ENCODE data around the gene MYLK.

MYLK gene

DNA sequence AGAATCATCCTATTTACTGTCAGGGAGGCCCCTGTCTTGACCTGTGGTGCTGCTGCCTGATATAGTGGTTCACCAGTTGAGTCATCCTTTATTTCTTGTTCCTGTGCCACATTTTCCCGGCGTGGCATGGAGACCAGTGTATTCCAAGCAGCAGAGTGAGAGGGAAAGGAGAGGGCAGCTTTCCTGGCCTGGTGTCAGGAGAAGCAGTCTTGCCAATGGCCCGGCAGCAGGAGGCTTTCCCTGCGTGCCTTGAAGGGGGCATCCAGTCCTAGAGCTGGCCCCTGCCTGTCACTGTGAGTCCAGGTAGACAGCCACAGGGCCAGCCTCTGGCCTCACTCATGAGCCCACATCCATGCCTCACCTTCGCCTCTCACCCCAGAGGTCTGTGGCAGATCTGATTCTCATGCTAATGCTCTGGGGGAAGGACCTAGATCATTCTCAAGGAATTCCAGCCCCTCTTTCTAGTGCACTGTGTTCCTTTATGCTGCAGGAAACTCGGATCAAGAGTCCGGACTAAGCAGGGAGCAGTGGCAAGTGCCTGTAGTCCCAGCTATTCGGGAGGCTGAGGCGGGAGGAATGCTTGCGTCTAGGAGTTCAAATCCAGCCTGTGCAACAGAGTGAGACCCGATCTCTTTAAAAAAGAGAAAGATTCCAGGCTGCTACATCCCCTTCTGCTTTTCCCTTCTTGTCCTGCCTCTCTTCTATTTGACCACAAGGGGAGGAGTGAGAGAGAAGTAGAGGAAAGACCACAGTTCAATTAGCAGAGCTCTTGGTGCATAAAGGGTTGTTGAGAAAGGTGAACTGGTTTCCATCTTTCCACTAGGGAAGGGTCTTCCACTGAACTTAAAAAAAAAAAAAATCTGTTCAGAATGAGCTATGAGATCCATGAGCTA, 232.4 kb downstream of the MYLK start:
- TF ChIP-seq, protein P1, sequence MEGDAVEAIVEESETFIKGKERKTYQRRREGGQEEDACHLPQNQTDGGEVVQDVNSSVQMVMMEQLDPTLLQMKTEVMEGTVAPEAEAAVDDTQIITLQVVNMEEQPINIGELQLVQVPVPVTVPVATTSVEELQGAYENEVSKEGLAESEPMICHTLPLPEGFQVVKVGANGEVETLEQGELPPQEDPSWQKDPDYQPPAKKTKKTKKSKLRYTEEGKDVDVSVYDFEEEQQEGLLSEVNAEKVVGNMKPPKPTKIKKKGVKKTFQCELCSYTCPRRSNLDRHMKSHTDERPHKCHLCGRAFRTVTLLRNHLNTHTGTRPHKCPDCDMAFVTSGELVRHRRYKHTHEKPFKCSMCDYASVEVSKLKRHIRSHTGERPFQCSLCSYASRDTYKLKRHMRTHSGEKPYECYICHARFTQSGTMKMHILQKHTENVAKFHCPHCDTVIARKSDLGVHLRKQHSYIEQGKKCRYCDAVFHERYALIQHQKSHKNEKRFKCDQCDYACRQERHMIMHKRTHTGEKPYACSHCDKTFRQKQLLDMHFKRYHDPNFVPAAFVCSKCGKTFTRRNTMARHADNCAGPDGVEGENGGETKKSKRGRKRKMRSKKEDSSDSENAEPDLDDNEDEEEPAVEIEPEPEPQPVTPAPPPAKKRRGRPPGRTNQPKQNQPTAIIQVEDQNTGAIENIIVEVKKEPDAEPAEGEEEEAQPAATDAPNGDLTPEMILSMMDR (conservative IDR thresholded peaks at IDR 0.05; ENCODE audit: low read length) = peak; percentile 44
- no peak overlapping the region for H3K4me3 ChIP-seq (ENCODE audit: low read length)
- DNase-seq (ENCODE audit: low read depth) = no peak

DNA sequence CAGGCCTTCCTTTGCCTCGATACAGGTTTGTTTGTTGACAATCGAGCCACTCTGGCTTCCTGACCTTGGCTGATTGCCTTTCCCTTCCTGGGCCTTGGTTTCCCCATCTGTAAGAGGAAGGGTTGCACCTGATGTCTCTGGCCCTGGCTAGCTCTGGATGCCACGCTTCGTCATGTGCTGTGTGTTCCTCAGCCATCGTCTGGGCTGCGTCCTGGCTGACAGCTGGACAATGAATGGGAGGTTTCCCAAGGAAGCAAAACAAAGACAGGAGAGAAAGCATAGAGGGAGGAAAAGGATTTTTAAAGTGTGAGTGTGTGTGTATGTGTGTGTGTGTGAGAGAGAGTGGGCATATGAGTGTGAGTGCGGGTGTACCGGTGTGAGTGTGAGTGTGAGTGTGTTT, 234.0 kb downstream of the MYLK start:
- TF ChIP-seq, protein P1 (conservative IDR thresholded peaks at IDR 0.05; ENCODE audit: low read length) = no peak
- DNase-seq (ENCODE audit: low read depth) = no peak
- no peak overlapping the region for H3K4me3 ChIP-seq (ENCODE audit: low read length)

DNA sequence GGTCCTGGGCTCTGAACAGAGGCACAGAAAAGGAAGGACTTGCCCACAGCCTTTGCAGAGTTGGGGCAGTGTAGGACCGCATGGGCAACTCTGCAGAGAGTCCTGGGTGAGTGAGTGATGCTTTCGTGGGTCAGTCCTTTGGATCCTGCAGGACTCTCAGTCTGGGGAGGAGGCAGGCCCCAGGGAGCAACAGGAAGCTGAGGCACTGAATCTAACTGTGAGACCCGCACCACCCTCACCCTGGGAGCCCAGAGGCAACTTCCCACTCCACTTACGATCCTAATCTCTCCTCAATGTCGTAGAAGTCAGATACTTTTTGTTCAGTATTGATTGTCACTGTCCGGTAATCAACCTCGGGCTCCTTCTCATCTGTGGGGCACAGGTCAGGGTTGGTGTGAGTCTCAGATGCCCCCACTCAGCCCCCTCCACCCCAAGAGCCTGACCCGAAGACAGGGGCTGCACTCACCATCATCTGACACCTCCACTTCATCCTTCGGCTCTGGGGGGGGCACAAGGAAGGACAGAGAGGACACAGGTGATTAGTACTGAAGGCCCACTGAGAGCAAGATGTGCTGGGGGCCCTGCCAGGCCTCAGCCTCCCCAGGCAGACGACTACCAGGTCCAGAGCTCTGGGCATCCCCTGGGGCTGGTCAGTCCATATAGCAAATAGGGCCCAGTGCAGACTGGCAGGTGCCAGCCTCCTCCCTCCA, 235.3 kb downstream of the MYLK start:
- TF ChIP-seq, protein P1 (conservative IDR thresholded peaks at IDR 0.05; ENCODE audit: low read length) = no peak
- DNase-seq (ENCODE audit: low read depth) = no peak

DNA sequence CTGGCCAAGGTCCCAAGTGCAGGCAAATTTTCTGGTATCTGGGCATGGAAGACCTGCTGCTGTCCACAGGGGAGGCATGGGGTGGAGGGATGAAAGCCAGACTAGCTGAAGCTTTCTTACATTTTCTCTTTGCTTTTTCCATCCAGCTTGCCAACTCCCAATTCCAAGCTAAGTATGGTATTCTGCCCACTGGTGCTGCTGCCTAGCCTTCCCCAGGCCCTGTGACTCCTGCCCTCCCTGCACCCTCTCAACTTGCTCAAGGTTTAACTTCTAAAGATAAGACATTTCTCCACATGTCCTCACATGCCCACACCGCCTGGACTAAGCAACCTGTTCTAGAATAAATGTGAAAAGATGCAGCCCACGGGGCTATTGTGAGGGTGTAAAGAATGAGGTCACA, 239.8 kb downstream of the MYLK start:
- TF ChIP-seq, protein P1 (conservative IDR thresholded peaks at IDR 0.05; ENCODE audit: low read length) = no peak
- no peak for DNase-seq (ENCODE audit: low read depth)
- no peak overlapping the region for H3K4me3 ChIP-seq (ENCODE audit: low read length)

More for the DNA sequence above, 235.3 kb downstream of the MYLK start:
- H3K4me3 ChIP-seq (ENCODE audit: low read length) = no peak overlapping the region

DNA sequence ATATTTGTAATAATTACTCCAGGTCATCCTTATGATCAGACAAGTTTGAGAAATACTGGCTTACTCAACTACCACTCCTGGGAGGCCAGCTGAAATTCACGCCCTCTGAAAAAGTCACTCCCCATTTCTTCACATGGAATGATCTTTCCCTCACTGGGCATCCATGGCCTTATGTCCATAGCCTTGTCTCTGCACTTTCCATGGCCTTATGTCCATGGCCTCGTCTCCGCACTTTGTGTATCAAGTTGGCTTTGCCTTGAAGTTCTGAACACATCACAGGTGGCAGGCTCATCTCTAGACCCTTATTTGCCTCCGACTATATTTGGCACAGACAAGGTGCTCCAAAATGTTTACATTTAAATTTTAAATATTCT, 241.2 kb downstream of the MYLK start:
- no peak for DNase-seq (ENCODE audit: low read depth)
- TF ChIP-seq, protein P1 (conservative IDR thresholded peaks at IDR 0.05; ENCODE audit: low read length) = no peak

DNA sequence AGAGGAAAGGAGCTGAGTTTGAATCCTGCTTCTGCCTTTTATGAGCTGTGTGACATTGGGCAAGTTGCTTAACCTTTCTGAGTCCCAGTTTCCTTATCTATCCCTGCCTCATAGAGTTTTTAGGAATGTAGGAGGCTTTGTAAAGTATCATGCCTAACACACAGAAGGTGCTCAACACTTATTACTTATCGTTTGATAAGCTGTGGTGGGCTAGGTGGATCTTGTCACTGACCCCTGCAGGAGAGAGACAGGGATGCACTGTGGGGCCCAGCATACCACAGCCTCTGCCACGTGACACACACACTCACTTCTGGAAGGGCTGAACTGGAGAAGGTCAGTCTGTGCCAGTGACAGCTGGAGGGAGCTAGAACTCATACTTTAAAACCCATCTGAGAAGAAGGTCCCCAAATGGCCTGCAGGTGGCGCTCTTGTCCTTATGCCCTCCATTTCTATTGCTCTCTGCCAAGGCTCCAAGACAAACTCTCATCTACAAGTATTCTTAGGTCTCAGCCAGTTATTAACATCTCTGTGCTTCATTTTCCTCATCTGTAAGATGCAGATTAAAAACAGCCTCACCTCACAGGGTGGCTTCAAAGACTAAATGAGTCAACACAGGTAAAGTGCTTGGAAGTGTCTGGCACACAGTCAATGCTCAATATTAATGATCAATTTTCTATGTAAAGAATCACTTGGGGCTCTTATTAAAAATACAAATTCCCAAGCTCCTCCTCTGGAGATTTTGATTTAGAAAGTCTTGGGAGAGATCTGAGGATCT, 241.8 kb downstream of the MYLK start:
- peak; percentile 91 for DNase-seq (ENCODE audit: low read depth)
- TF ChIP-seq, protein P1 (conservative IDR thresholded peaks at IDR 0.05; ENCODE audit: low read length) = peak; percentile 88

More for the DNA sequence above, 241.2 kb downstream of the MYLK start:
- no peak overlapping the region for H3K4me3 ChIP-seq (ENCODE audit: low read length)

More for the DNA sequence above, 241.8 kb downstream of the MYLK start:
- no peak overlapping the region for H3K4me3 ChIP-seq (ENCODE audit: low read length)

Data from AG10803 (cell line).